Measurements from ENCODE around the gene TRIM17.

The TRIM17 gene

DNA sequence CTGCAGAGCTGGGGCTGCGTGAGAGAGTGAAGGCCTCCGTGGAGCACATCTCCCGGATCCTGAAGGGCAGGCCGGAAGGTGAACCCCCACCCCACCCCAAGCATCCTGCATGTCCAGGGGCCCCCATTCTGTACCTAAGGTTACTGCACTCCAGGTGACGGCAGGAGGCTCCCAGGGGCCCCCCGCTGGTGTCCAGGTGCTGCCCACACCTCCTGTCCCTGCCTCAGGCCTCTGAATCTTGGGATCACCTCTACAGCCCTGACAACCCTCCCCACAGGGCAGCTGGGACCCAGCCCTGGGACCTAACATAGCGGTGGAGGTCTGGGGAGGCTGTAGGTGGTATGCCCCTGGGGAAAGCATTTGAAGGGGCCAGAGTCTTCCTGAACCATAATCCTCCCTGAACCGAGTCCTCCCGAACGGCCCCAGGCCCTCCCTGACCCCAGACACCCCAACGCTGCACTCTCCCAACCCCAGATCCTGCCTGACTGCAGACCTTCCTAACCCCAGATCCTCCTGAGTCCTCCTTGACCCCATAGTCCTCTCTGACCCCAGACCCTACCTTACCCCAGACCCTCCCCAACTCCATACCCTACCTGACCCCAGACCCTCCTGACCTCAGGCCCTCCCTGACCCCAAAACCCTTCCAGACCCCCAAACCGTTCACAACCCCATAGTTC is 43.5 kb downstream of the TRIM17 start:
- Histone ChIP-seq H3K4me3 (ENCODE audit: low read depth, low read length) (no peak overlapping the region), H3K9ac (ENCODE audit: low read depth, low read length) (no peak overlapping the region), H3K9me3 (ENCODE audit: control insufficient read depth, insufficient read depth, low read length) (no peaks in the 10 kb centered on the region), H3K4me1 (ENCODE audit: control insufficient read depth, insufficient read depth, low read length) (no peaks in the 10 kb centered on the region), H3K27me3 (ENCODE audit: control insufficient read depth, insufficient read depth, low read length) (no peaks in the 10 kb centered on the region), H3K36me3 (ENCODE audit: control insufficient read depth, insufficient read depth, low read length) (no peaks in the 10 kb centered on the region)

DNA sequence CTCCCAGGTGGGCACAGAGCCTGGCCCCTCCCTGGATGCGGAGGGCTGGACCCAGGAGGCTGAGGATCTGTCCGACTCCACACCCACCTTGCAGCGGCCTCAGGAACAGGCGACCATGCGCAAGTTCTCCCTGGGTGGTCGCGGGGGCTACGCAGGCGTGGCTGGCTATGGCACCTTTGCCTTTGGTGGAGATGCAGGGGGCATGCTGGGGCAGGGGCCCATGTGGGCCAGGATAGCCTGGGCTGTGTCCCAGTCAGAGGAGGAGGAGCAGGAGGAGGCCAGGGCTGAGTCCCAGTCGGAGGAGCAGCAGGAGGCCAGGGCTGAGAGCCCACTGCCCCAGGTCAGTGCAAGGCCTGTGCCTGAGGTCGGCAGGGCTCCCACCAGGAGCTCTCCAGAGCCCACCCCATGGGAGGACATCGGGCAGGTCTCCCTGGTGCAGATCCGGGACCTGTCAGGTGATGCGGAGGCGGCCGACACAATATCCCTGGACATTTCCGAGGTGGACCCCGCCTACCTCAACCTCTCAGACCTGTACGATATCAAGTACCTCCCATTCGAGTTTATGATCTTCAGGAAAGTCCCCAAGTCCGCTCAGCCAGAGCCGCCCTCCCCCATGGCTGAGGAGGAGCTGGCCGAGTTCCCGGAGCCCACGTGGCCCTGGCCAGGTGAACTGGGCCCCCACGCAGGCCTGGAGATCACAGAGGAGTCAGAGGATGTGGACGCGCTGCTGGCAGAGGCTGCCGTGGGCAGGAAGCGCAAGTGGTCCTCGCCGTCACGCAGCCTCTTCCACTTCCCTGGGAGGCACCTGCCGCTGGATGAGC is 44.3 kb downstream of the TRIM17 start:
- Histone ChIP-seq H3K27me3 (ENCODE audit: control insufficient read depth, insufficient read depth, low read length) (no peaks in the 10 kb centered on the region), H3K36me3 (ENCODE audit: control insufficient read depth, insufficient read depth, low read length) (no peaks in the 10 kb centered on the region), H3K4me1 (ENCODE audit: control insufficient read depth, insufficient read depth, low read length) (no peaks in the 10 kb centered on the region), H3K4me3 (ENCODE audit: low read depth, low read length) (no peak overlapping the region), H3K9me3 (ENCODE audit: control insufficient read depth, insufficient read depth, low read length) (no peaks in the 10 kb centered on the region), H3K9ac (ENCODE audit: low read depth, low read length) (no peak overlapping the region)

DNA sequence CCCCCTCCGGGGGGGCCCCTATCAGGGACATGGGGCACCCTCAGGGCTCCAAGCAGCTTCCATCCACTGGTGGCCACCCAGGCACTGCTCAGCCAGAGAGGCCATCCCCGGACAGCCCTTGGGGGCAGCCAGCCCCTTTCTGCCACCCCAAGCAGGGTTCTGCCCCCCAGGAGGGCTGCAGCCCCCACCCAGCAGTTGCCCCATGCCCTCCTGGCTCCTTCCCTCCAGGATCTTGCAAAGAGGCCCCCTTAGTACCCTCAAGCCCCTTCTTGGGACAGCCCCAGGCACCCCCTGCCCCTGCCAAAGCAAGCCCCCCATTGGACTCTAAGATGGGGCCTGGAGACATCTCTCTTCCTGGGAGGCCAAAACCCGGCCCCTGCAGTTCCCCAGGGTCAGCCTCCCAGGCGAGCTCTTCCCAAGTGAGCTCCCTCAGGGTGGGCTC is 44.9 kb downstream of the TRIM17 start:
- H3K27me3 ChIP-seq (ENCODE audit: control insufficient read depth, insufficient read depth, low read length): no peaks in the 10 kb centered on the region
- no peaks in the 10 kb centered on the region for H3K4me1 ChIP-seq (ENCODE audit: control insufficient read depth, insufficient read depth, low read length)
- H3K36me3 ChIP-seq (ENCODE audit: control insufficient read depth, insufficient read depth, low read length): no peaks in the 10 kb centered on the region
- H3K9ac ChIP-seq (ENCODE audit: low read depth, low read length): no peak overlapping the region
- H3K9me3 ChIP-seq (ENCODE audit: control insufficient read depth, insufficient read depth, low read length): no peaks in the 10 kb centered on the region
- no peak overlapping the region for H3K4me3 ChIP-seq (ENCODE audit: low read depth, low read length)

DNA sequence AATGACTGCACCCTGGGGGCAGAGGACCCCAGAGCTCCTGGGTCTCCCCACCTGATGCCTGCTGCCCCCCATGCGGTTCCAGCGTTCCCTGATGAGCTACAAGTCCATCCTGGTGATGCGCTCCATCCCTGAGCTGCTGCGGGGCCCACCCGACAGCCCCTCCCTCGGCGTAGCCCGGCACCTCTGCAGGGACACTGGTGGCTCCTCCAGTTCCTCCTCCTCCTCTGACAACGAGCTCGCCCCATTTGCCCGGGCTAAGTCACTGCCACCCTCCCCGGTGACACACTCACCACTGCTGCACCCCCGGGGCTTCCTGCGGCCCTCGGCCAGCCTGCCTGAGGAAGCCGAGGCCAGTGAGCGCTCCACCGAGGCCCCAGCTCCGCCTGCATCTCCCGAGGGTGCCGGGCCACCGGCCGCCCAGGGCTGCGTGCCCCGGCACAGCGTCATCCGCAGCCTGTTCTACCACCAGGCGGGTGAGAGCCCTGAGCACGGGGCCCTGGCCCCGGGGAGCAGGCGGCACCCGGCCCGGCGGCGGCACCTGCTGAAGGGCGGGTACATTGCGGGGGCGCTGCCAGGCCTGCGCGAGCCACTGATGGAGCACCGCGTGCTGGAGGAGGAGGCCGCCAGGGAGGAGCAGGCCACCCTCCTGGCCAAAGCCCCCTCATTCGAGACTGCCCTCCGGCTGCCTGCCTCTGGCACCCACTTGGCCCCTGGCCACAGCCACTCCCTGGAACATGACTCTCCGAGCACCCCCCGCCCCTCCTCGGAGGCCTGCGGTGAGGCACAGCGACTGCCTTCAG is 45.5 kb downstream of the TRIM17 start:
- Histone ChIP-seq H3K4me1 (ENCODE audit: control insufficient read depth, insufficient read depth, low read length) (no peaks in the 10 kb centered on the region), H3K9me3 (ENCODE audit: control insufficient read depth, insufficient read depth, low read length) (no peaks in the 10 kb centered on the region), H3K9ac (ENCODE audit: low read depth, low read length) (no peak overlapping the region), H3K4me3 (ENCODE audit: low read depth, low read length) (no peak overlapping the region), H3K27me3 (ENCODE audit: control insufficient read depth, insufficient read depth, low read length) (no peaks in the 10 kb centered on the region), H3K36me3 (ENCODE audit: control insufficient read depth, insufficient read depth, low read length) (no peaks in the 10 kb centered on the region)

DNA sequence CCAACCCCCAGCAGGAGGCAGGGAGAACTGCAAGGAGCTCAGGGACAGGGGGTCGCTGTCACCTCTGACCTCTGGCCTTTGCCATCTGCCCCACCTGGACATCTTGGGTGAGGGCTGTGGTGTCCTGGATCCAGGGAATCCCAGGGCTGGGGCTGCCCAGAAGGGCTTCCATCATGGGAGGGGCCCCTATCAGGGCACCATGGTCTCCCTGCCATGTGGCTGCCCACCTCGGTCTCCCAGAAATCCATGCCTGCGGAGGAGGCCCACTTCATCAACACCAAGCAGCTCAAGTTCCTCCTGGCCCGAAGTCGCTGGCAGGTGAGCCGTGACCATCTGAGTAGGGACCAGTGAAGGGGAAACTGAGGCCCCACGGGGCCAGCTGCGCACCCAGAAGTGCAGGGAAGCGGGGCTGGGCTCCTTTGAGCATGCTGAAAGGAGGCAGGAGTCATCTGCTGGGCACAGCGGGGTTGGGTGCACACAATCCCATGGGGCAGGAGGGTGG is 46.2 kb downstream of the TRIM17 start:
- Histone ChIP-seq H3K27me3 (ENCODE audit: control insufficient read depth, insufficient read depth, low read length) (no peaks in the 10 kb centered on the region), H3K9me3 (ENCODE audit: control insufficient read depth, insufficient read depth, low read length) (no peaks in the 10 kb centered on the region), H3K4me3 (ENCODE audit: low read depth, low read length) (no peak overlapping the region), H3K4me1 (ENCODE audit: control insufficient read depth, insufficient read depth, low read length) (no peaks in the 10 kb centered on the region), H3K36me3 (ENCODE audit: control insufficient read depth, insufficient read depth, low read length) (no peaks in the 10 kb centered on the region), H3K9ac (ENCODE audit: low read depth, low read length) (no peak overlapping the region)

DNA sequence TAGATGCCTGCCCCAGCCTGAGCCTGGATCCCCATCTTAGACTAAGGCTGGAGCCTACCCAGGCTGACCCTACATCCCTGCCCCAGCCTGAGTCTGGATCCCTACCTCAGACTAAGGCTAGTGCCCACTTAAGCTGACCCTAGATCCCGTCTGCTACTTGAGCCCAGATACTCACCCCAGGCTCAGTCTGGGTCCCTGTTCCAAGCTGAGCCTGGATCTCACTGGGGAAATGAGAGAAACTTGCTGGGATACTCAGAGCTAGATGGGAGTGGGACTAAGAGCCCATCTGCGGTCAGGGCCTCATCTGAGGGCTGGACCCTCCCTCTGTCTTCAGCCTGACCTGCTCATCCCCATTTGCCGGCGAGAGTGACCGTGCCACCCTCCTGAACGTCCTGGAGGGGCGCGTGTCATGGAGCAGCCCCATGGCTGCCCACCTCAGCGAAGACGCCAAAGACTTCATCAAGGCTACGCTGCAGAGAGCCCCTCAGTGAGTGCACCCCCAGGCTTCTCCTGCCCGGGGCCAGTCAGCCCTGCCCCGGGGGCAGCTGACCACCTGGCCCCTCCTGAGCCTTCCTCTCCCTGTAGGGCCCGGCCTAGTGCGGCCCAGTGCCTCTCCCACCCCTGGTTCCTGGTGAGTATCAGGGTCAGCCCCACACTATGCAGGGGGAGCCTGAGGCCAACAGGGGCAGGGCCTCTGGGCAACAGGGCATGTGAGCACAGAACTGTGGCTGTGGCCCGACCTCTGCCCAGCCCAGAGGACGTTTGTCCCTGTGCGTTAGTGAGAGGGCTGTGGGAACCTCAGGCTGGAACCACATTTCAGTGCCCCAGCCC is 46.8 kb downstream of the TRIM17 start:
- Histone ChIP-seq H3K27me3 (ENCODE audit: control insufficient read depth, insufficient read depth, low read length) (no peaks in the 10 kb centered on the region), H3K9me3 (ENCODE audit: control insufficient read depth, insufficient read depth, low read length) (no peaks in the 10 kb centered on the region), H3K36me3 (ENCODE audit: control insufficient read depth, insufficient read depth, low read length) (no peaks in the 10 kb centered on the region), H3K4me3 (ENCODE audit: low read depth, low read length) (no peak overlapping the region), H3K9ac (ENCODE audit: low read depth, low read length) (no peak overlapping the region), H3K4me1 (ENCODE audit: control insufficient read depth, insufficient read depth, low read length) (no peaks in the 10 kb centered on the region)

DNA sequence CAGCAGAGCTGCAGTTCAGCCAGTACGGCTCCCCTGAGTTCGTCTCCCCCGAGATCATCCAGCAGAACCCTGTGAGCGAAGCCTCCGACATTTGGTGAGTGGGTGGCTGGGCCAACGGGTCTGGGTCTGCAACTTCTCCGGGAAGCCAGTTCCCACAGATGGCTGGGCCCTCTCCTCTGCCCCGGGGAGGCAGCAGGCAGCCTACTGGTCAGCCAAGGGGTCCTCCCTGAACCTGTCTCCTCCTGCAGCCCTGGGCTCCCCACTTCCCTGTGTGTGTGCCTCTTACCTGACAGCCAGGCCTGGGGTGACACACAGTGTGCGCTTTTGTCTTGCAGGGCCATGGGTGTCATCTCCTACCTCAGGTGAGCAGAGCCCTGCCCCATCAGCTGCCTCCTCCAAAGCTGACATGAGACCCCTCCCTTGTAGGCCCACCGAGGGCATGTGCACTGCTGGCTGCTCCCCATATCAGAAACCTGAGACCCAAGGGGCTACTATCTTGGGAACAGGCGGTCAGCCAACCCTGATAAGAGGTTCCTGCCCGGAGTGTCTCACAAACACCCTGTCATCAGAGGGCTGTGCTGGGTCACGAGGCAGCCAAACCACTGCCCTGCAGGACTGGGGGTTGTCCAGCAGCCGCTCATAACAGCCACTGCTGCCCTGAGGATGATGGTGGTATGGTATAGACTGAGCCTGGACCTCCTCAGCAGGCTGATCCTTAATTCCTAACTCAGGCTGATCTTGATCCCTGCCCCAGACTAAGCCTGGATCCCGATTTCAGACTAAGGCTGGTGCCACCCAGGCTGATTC is 47.7 kb downstream of the TRIM17 start:
- Histone ChIP-seq H3K36me3 (ENCODE audit: control insufficient read depth, insufficient read depth, low read length) (no peaks in the 10 kb centered on the region), H3K9me3 (ENCODE audit: control insufficient read depth, insufficient read depth, low read length) (no peaks in the 10 kb centered on the region), H3K9ac (ENCODE audit: low read depth, low read length) (no peak overlapping the region), H3K4me3 (ENCODE audit: low read depth, low read length) (no peak overlapping the region), H3K27me3 (ENCODE audit: control insufficient read depth, insufficient read depth, low read length) (no peaks in the 10 kb centered on the region), H3K4me1 (ENCODE audit: control insufficient read depth, insufficient read depth, low read length) (no peaks in the 10 kb centered on the region)

DNA sequence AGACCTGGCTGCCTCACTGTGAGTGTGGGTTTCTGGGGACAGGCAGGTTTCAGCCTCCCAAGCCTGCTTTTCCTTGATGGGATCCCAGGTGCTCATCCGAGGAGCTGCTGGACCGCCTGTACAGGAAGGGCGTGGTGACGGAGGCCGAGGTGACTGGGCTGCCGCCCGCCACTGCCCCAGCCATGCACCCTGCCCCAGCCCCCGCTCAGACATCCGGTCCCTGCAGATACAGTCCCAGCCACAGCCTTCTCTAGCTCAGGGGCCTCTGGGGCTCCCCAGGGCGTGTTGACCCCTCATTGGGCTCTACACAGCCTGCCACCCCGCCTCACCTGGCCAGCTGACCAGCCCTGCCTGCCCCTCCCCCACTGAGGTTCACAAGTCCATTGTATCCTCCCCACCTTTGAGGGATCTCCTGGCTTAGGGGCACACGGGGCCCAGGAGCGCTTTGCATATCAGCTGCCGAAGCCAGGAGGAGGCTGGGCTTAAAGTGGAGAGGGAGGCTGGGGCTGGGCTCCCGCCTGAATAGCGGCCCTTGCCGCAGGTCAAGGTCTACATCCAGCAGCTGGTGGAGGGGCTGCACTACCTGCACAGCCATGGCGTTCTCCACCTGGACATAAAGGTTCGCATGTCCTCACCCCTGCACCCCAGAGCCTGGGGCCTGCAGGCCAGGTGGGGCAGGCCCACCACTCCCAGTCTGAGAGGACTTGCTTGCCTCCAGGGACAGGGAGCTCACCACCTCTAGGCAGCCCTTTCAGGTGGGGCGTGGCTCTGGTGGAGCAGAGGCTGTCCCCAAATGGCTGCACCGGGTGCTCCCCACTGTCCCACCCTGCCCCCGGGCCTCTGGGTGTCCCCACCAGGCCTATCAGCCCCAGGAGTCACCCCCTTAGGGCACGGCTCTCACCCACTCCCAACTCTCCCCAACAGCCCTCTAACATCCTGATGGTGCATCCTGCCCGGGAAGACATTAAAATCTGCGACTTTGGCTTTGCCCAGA is 48.6 kb downstream of the TRIM17 start:
- H3K36me3 ChIP-seq (ENCODE audit: control insufficient read depth, insufficient read depth, low read length): no peaks in the 10 kb centered on the region
- no peak overlapping the region for H3K4me3 ChIP-seq (ENCODE audit: low read depth, low read length)
- no peak overlapping the region for H3K9ac ChIP-seq (ENCODE audit: low read depth, low read length)
- no peaks in the 10 kb centered on the region for H3K27me3 ChIP-seq (ENCODE audit: control insufficient read depth, insufficient read depth, low read length)
- H3K4me1 ChIP-seq (ENCODE audit: control insufficient read depth, insufficient read depth, low read length): no peaks in the 10 kb centered on the region
- H3K9me3 ChIP-seq (ENCODE audit: control insufficient read depth, insufficient read depth, low read length): no peaks in the 10 kb centered on the region

DNA sequence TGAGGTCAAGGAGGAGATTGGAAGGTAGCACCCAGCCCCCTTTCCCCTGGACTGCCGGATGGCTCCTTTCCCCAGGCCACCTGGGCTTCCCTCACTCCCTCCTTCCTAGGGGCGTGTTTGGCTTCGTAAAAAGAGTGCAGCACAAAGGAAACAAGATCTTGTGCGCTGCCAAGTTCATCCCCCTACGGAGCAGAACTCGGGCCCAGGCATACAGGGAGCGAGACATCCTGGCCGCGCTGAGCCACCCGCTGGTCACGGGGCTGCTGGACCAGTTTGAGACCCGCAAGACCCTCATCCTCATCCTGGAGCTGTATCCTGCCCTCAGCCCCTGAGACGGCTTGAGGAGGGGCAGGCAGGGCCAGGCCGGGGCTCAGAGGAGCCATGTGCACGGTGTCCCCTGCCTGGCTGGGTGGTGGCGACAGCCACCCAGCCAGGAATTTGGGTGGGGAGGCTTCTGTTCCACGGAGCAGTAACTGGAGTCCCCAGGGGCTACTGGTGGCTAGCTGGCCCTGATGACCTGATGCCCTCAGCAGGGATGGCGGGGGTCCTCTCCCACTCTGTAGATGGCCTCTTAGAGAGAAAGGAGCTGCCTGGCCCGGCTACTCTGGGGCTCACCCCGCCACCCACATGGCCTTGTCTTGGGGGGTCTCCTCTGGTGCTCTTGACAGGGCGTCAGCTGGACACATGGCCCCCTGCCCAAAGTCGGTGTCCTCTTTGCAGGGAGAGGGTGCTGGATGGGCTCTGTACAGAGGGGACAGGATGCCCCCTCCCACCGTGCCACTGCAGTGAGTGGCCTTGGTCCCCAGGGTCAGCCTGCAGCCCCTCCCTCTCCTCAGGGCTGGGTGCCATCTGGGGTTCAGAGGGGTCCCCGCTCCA is 49.6 kb downstream of the TRIM17 start:
- Histone ChIP-seq H3K9me3 (ENCODE audit: control insufficient read depth, insufficient read depth, low read length) (no peaks in the 10 kb centered on the region), H3K4me3 (ENCODE audit: low read depth, low read length) (no peak overlapping the region), H3K4me1 (ENCODE audit: control insufficient read depth, insufficient read depth, low read length) (no peaks in the 10 kb centered on the region), H3K27me3 (ENCODE audit: control insufficient read depth, insufficient read depth, low read length) (no peaks in the 10 kb centered on the region), H3K36me3 (ENCODE audit: control insufficient read depth, insufficient read depth, low read length) (no peaks in the 10 kb centered on the region), H3K9ac (ENCODE audit: low read depth, low read length) (no peak overlapping the region)
